HL-60/S4 treated with retinoic acid at 250 ng/mL for 4 days and 3 days (cell line): ENCODE data around the gene PREP.

Source experiments
- in situ Hi-C: fragments of 300-500 bp; cut with MboI; formaldehyde crosslinking; loops from 2 replicates; pipeline ENCODE4 v1.7.0; 2022; ENCODE audit warnings: low sequenced_read_pairs

The PREP gene

GRCh38 chr6:105398859-105399258 is 4.0 kb downstream of the PREP start:
- in situ Hi-C loops = no loop called here

GRCh38 chr6:105397987-105398386 is 4.9 kb downstream of the PREP start:
- in situ Hi-C loops = no loop called here

- in situ Hi-C loops = no loop called here
Measured at GRCh38 chr6:105391705-105392104, 11.2 kb downstream of the PREP start.

- in situ Hi-C loops = no loop called here
Measured at GRCh38 chr6:105389543-105389942, 13.3 kb downstream of the PREP start.

GRCh38 chr6:105388392-105388791 is 14.5 kb downstream of the PREP start:
- in situ Hi-C loops = no loop called here

- in situ Hi-C loops = no loop called here
Measured at GRCh38 chr6:105384004-105384403, 18.9 kb downstream of the PREP start.

- in situ Hi-C loops = no loop called here
Measured at GRCh38 chr6:105382958-105383357, 19.9 kb downstream of the PREP start.

GRCh38 chr6:105382496-105382895 is 20.4 kb downstream of the PREP start:
- in situ Hi-C loops = no loop called here

GRCh38 chr6:105380634-105381033 is 22.2 kb downstream of the PREP start:
- in situ Hi-C loops = no loop called here

- in situ Hi-C loops = no loop called here
Measured at GRCh38 chr6:105375797-105376196, 27.1 kb downstream of the PREP start.

- in situ Hi-C loops = no loop called here
Measured at GRCh38 chr6:105374010-105374420, 28.9 kb downstream of the PREP start.

GRCh38 chr6:105373481-105373880 is 29.4 kb downstream of the PREP start:
- in situ Hi-C loops = no loop called here

GRCh38 chr6:105372849-105373182 is 30.1 kb downstream of the PREP start:
- in situ Hi-C loops = no loop called here

GRCh38 chr6:105372142-105372848 is 30.6 kb downstream of the PREP start:
- in situ Hi-C loops = no loop called here

GRCh38 chr6:105370351-105370750 is 32.5 kb downstream of the PREP start:
- in situ Hi-C loops = no loop called here

- in situ Hi-C loops = no loop called here
Measured at GRCh38 chr6:105369145-105369544, 33.7 kb downstream of the PREP start.

GRCh38 chr6:105364243-105364642 is 38.6 kb downstream of the PREP start:
- in situ Hi-C loops = no loop called here

- in situ Hi-C loops = no loop called here
Measured at GRCh38 chr6:105363100-105363754, 39.7 kb downstream of the PREP start.

- in situ Hi-C loops = no loop called here
Measured at GRCh38 chr6:105359419-105360370, 43.2 kb downstream of the PREP start.

GRCh38 chr6:105357165-105357564 is 45.7 kb downstream of the PREP start:
- in situ Hi-C loops = no loop called here

- in situ Hi-C loops = no loop called here
Measured at GRCh38 chr6:105352037-105352617, 50.8 kb downstream of the PREP start.
